DLD1 (cell line): ENCODE data around the gene ATP5MK.
"Not testable (repeated sequence)": the region's sequence is repeated elsewhere in the genome, so short reads cannot be mapped to it uniquely, and the experiment has no call there.

ENCODE experiments used
- in situ Hi-C: cut with HindIII; loops from 2 replicates; pipeline ENCODE4 v1.10.0; 2017; ENCODE audit warnings: low sequenced_read_pairs

Gene ATP5MK

GRCh38 chr10:103396067-103396788 is at the start of gene ATP5MK, which contains the start of gene PDCD11:
Gene ATP5MK, minus strand, starts transcription at chr10:103396475. Its CDS starts 4,018 bp downstream, at chr10:103392457.
Gene PDCD11, plus strand, starts transcription at chr10:103396626. Its CDS starts 1,801 bp downstream, at chr10:103398427.
- in situ Hi-C loops, result no loop called here

- in situ Hi-C loops, result no loop called here
Measured at GRCh38 chr10:103445366-103445765, 49.1 kb upstream of the ATP5MK start.

GRCh38 chr10:103444478-103444877 is 48.2 kb upstream of the ATP5MK start:
- in situ Hi-C loops, result no loop called here

- in situ Hi-C loops, result no loop called here
Measured at GRCh38 chr10:103443475-103444185, 47.4 kb upstream of the ATP5MK start.

GRCh38 chr10:103442031-103442461 is 45.8 kb upstream of the ATP5MK start:
- in situ Hi-C loops, result no loop called here

- in situ Hi-C loops, result no loop called here
Measured at GRCh38 chr10:103441611-103442010, 45.3 kb upstream of the ATP5MK start.

GRCh38 chr10:103441206-103441605 is 44.9 kb upstream of the ATP5MK start:
- in situ Hi-C loops, result no loop called here

GRCh38 chr10:103440416-103440815 is 44.1 kb upstream of the ATP5MK start:
- in situ Hi-C loops, result no loop called here

- in situ Hi-C loops, result no loop called here
Measured at GRCh38 chr10:103439776-103440175, 43.5 kb upstream of the ATP5MK start.

GRCh38 chr10:103433858-103434257 is 37.6 kb upstream of the ATP5MK start:
- in situ Hi-C loops, result no loop called here

GRCh38 chr10:103431902-103432301 is 35.6 kb upstream of the ATP5MK start:
- in situ Hi-C loops, result no loop called here

GRCh38 chr10:103429647-103430046 is 33.4 kb upstream of the ATP5MK start:
- in situ Hi-C loops, result no loop called here

GRCh38 chr10:103428989-103429643 is 32.8 kb upstream of the ATP5MK start:
- in situ Hi-C loops, result no loop called here

- in situ Hi-C loops, result no loop called here
Measured at GRCh38 chr10:103427866-103428265, 31.6 kb upstream of the ATP5MK start.

- in situ Hi-C loops, result no loop called here
Measured at GRCh38 chr10:103423748-103424147, 27.5 kb upstream of the ATP5MK start.

- in situ Hi-C loops, result no loop called here
Measured at GRCh38 chr10:103419101-103419500, 22.8 kb upstream of the ATP5MK start.

GRCh38 chr10:103417601-103418000 is 21.3 kb upstream of the ATP5MK start:
- in situ Hi-C loops, result no loop called here

- in situ Hi-C loops, result not testable (repeated sequence)
Measured at GRCh38 chr10:103417148-103417469, 20.8 kb upstream of the ATP5MK start.

GRCh38 chr10:103416436-103417147 is 20.3 kb upstream of the ATP5MK start:
- in situ Hi-C loops, result no loop called here

GRCh38 chr10:103415581-103415980 is 19.3 kb upstream of the ATP5MK start:
- in situ Hi-C loops, result no loop called here

- in situ Hi-C loops, result no loop called here
Measured at GRCh38 chr10:103413564-103413963, 17.3 kb upstream of the ATP5MK start.
